K562 (cell line): ENCODE data around the gene KRTAP1-3. TPM values are rescaled to one million over a fixed set of nuclear protein-coding genes. Genes with fewer than 3 reads are reported as not detected.

Source experiments
- ARID3A ChIP-seq: IDR thresholded peaks from 2 replicates; pipeline ENCODE4 v1.6.1; 2012; ENCODE audit warnings: low read depth, low read length, improper control_type of control experiment, borderline replicate concordance
- ATF3 ChIP-seq, 2 experiments: fragments of 450-650 bp in 1 of 2; sonication (generic) in 1 of 2; formaldehyde crosslinking in 1 of 2; IDR thresholded peaks in 1 of 2; conservative IDR thresholded peaks in 1 of 2; 2 replicates each; pipeline versions ENCODE4 v1.6.1 to v1.8.1; 2016 to 2023; ENCODE audit warnings: mild to moderate bottlenecking in 2 of 2, moderate library complexity in 2 of 2, inconsistent platforms in 1 of 2, missing genetic modification reagents in 1 of 2
- CTCF ChIP-seq, 3 experiments: IDR thresholded peaks in 2 of 3; conservative IDR thresholded peaks in 1 of 3; 2 replicates each; pipeline ENCODE4 v1.5.1; 2011 to 2012; ENCODE audit warnings: low read length in 3 of 3, mild to moderate bottlenecking in 3 of 3, control low read depth in 2 of 3, improper control_type of control experiment in 1 of 3, inconsistent platforms in 1 of 3, low read depth in 1 of 3, mixed read lengths in 1 of 3, moderate library complexity in 1 of 3; ENCODE audit not compliant: insufficient read depth in 2 of 3
- LARP7 ChIP-seq: fragments of 450-650 bp; IDR thresholded peaks from 2 replicates; pipeline ENCODE4 v1.6.1; 2016
- SMAD2 ChIP-seq: fragments of 150-350 bp; IDR thresholded peaks from 2 replicates; pipeline ENCODE4 v1.6.1; 2014; ENCODE audit warnings: low read depth, mild to moderate bottlenecking, low read length
- TSHZ1 ChIP-seq: fragments of 250-450 bp; sonication (Bioruptor Pico); IDR thresholded peaks from 2 replicates; pipeline ENCODE4 v1.4.0; 2020; ENCODE audit warnings: mild to moderate bottlenecking, moderate library complexity
- VEZF1 ChIP-seq: fragments of 200-800 bp; sonication (Bioruptor generic); IDR thresholded peaks from 2 replicates; pipeline ENCODE4 v1.6.1; 2017; ENCODE audit warnings: missing genetic modification characterization, missing compliant biosample characterization
- ZKSCAN8 ChIP-seq: fragments of 200-800 bp; sonication (Bioruptor generic); IDR thresholded peaks from 2 replicates; pipeline ENCODE4 v1.6.1; 2016; ENCODE audit warnings: missing genetic modification characterization, missing compliant biosample characterization
- polyA plus RNA-seq, 8 experiments: library from polyadenylated mRNA; depleted of rRNA in 4 of 8; stranded (reverse) in 5 of 8; unstranded in 3 of 8; fragments of >200 nt; fragmentation: Nextera tagmentation in 2 of 8; fragmentation: Illumina TruSeq in 1 of 8; extraction: Ambion mirVana in 2 of 8; extraction: Trizol in 1 of 8; gene quantifications; 2 replicates each; pipeline versions ENCODE4 v1.2.1 to v1.2.3, GENCODE V29; 2011 to 2014; ENCODE audit warnings: inconsistent platforms in 1 of 8, missing spikeins in 1 of 8
- total RNA-seq, 7 experiments: library from RNA; depleted of rRNA in 6 of 7; stranded (reverse); fragments of >200 nt in 6 of 7; fragmentation: Illumina TruSeq in 2 of 7; extraction: Trizol in 2 of 7; gene quantifications; 2 replicates each; pipeline versions ENCODE4 v1.2.1 to v1.2.3, GENCODE V29; 2011 to 2021; ENCODE audit warnings: low replicate concordance in 1 of 7
- TF ChIP-seq, protein P1 (sequence below): sonication (generic); formaldehyde crosslinking; IDR thresholded peaks from 2 replicates; pipeline ENCODE4 v1.8.1; 2023; ENCODE audit warnings: mild to moderate bottlenecking, missing genetic modification reagents

The KRTAP1-3 gene
- total and polyA plus RNA-seq, 9 of the 15 experiments (the other 6 are each of a cell fraction or from before 2014, with no cell fraction given): not detected

- no peak for TF ChIP-seq TSHZ1 (CRISPR knock-in tag)
- peak; percentile 41 for TF ChIP-seq VEZF1 (CRISPR knock-in tag)
- TF ChIP-seq ARID3A: no peak
- TF ChIP-seq SMAD2: no peak
- no peak for TF ChIP-seq CTCF (IDR thresholded peaks at IDR 0.05 in 2 of 3, conservative IDR thresholded peaks at IDR 0.05 in 1 of 3; ENCODE audit: insufficient read depth in 2 of 3, low read depth in 1 of 3, low read length in 3 of 3)
- TF ChIP-seq ATF3 (IDR thresholded peaks at IDR 0.05): peak; percentile 99
- TF ChIP-seq ATF3 (CRISPR knock-in tag; conservative IDR thresholded peaks at IDR 0.05): peak; percentile 97
- peak; percentile 49; the same call in 1 of the 2 replicates for TF ChIP-seq ZKSCAN8 (CRISPR knock-in tag)
- no peak for TF ChIP-seq LARP7
- TF ChIP-seq, protein P1, sequence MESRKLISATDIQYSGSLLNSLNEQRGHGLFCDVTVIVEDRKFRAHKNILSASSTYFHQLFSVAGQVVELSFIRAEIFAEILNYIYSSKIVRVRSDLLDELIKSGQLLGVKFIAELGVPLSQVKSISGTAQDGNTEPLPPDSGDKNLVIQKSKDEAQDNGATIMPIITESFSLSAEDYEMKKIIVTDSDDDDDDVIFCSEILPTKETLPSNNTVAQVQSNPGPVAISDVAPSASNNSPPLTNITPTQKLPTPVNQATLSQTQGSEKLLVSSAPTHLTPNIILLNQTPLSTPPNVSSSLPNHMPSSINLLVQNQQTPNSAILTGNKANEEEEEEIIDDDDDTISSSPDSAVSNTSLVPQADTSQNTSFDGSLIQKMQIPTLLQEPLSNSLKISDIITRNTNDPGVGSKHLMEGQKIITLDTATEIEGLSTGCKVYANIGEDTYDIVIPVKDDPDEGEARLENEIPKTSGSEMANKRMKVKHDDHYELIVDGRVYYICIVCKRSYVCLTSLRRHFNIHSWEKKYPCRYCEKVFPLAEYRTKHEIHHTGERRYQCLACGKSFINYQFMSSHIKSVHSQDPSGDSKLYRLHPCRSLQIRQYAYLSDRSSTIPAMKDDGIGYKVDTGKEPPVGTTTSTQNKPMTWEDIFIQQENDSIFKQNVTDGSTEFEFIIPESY (CRISPR knock-in tag): no peak
- TF ChIP-seq, all 486 proteins: peak for 78
These were observed 31.4 kb upstream of the KRTAP1-3 start, which contains the start of gene KRTAP2-4 (continued) for GRCh38 chr17:41065829-41066624.
